ENCODE measurements around the gene MIA3.

GRCh38 chr1:222694927-222695326 is 77.0 kb downstream of the MIA3 start:
- TF ChIP-seq CTCF (IDR thresholded peaks at IDR 0.05), result no peak
- no peak for TF ChIP-seq POLR2A (IDR thresholded peaks at IDR 0.05)
